HG02852 (cell line): ENCODE data around the gene XKR3.
"Not testable (repeated sequence)": the region's sequence is repeated elsewhere in the genome, so short reads cannot be mapped to it uniquely, and the experiment has no call there.

Experiments
- ATAC-seq: cut with Tn5 transposase; IDR thresholded peaks from one replicate; pipeline ENCODE4 v1.9.1; 2021; ENCODE audit warnings: mild to moderate bottlenecking, moderate library complexity; ENCODE audit not compliant: unreplicated experiment

The XKR3 gene

GRCh38 chr22:16824716-16825687 is at the start of gene XKR3:
Gene XKR3, minus strand, starts transcription at chr22:16825411. Its CDS starts 17,338 bp downstream, at chr22:16808073.
- no peak for ATAC-seq

DNA sequence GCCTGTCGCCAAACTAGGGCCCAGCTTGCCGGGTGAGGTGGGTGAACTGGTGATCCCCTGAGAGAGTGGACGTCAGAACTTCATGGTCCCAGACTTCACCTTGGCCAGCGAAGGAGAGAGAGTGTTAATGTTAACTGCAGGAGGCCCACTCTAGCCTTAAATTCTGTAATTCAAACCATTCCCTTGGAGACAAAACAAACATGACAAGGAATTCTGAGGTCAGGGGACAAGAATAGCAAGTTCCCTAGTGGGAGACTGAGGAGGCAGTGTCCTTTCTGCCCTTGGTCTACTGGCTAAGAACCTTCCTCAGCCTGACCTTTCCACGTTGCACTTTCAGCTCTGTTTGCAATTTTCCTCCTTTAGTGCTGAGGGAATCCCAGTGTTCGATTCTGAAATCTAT is 44.4 kb upstream of the XKR3 start:
- not testable (repeated sequence) for ATAC-seq

GRCh38 chr22:16866167-16866566 is 41.0 kb upstream of the XKR3 start:
- no peak for ATAC-seq

GRCh38 chr22:16856851-16857250 is 31.6 kb upstream of the XKR3 start:
- not testable (repeated sequence) for ATAC-seq

DNA sequence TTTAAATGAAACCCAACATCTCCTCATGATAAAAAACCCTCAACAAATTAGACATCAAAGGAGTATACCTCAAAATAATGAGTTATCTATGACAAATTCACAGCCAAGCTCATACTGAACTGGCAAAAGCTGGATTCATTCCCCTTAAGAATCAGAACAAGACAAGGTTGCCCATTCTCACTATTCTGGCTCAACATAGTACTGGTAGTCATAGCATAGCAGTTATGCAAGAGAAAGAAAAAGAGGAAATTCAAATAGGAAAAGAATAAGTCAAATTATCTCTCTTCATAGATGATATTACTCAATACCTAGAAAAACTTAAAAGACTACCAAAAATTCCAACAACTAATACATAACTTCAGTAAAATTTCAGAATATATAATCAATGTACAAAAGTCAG is 29.4 kb upstream of the XKR3 start:
- no peak for ATAC-seq

DNA sequence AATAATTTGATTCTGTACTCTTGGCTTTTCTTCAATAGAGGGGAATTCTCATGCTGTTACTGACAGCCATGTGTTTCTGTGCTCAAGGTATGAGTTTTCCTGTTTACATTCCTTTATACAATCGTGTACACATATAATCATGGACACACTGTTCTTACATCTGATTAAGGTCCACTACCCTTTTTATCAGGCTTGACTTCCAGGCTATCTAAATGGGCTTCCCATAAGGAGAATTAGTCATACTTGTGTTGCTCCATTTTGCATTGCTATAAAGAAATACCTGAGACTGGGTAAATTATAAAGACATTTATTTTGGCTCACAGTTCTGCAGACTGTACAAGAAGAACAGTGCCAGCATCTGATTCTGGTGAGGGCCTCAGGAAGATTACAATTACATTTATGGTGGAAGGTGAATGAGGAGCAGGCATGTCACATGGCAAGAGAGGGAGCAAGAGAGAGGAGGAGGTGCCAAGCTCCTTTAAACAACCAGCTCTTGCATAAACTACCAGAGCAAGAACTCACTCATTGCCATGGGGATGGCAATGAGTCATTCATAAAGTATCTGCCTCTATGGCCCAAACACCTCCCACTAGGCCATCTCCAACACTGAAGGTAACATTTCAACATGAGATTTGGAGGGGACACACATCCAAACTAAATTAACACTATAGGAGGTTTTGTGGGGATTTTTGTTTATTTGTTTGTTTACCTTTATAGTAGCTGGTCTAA is 26.2 kb upstream of the XKR3 start:
- not testable (repeated sequence) for ATAC-seq

GRCh38 chr22:16847271-16847670 is 22.1 kb upstream of the XKR3 start:
- ATAC-seq: no peak

DNA sequence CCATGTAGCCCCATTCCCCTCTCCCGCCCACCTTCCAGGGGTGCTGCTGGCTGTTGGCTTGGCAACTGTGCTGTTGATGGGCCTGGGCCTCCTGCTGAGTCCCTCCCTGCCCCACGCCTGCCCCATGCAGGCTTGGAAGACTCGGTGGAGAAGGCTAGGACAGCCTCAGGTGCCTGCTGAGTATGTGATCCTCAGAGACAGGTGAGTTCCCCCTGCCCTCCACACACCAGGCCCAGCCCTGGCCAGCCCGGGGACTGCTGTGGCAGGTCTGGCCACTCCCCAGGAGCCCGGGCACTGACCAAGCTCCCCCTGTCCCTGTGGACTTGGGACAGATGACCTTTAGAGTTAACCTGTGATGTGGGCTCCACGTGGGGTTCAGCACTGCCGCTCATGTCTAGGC is 20.7 kb upstream of the XKR3 start:
- no peak for ATAC-seq

DNA sequence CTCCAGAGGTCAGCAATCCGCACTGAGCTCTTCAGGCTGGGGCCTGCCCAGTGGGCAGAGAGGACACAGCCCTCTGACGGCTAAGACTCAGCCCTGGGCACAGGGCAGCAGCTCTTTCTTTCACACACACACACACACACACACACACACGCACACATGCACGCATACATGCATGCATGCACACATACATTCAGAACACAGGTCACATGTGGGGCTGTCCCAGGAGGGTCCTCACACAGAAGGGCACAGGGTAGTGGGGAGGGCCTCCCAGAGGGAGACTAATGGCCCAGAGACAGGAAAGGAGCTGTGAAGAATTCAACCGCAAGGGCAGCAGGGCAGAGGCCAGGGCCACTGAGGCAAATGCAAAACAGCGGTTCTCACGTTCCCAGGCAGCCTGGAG is 20.3 kb upstream of the XKR3 start:
- no peak for ATAC-seq

DNA sequence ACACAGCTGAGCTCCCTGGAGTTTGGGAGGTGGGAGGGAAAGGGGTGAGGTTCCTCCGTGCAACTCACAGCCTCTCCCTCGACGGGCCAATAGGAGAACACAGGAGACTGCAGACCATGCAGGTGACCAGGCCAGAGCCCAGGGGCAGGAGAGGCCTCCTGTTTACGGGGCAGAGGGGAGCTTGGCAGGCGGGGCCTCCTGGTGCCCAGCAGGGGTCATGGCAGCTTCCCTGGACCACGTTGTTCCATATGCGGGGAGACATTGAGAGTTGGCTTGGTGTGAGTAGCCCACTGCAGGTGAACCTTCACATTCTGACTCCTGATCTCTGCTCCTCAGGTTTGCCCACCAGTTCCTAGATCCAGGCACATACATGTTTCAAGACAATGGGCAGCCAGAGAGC is 19.3 kb upstream of the XKR3 start:
- ATAC-seq: no peak

GRCh38 chr22:16838073-16838472 is 12.9 kb upstream of the XKR3 start:
- no peak for ATAC-seq

GRCh38 chr22:16834971-16835370 is 9.8 kb upstream of the XKR3 start:
- ATAC-seq: no peak

DNA sequence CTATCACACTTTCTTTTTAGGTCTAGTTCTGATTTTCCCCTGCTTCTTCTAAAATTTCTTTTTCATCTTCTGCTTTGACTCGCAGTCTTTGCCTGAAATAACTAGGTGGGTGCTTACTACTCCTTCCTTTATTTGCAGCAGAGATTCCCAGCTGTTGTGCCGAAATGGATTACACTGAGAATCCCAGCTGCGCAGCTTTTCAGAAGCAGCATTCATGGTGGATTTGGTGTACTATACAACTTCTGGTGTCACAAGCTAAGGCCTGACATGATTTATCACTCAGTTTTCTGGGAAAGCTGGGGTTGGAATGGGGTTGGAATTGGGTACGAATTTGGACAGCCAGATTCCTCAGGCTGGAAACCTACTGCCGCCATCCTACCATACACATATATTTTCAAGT is 6.0 kb upstream of the XKR3 start:
- ATAC-seq: no peak

GRCh38 chr22:16829985-16830384 is 4.8 kb upstream of the XKR3 start:
- no peak for ATAC-seq

- no peak for ATAC-seq
Observed at GRCh38 chr22:16828876-16829275, 3.7 kb upstream of the XKR3 start.

GRCh38 chr22:16827506-16827905 is 2.3 kb upstream of the XKR3 start:
- ATAC-seq: no peak

GRCh38 chr22:16819249-16819648 is 6.0 kb downstream of the XKR3 start:
- ATAC-seq: no peak

DNA sequence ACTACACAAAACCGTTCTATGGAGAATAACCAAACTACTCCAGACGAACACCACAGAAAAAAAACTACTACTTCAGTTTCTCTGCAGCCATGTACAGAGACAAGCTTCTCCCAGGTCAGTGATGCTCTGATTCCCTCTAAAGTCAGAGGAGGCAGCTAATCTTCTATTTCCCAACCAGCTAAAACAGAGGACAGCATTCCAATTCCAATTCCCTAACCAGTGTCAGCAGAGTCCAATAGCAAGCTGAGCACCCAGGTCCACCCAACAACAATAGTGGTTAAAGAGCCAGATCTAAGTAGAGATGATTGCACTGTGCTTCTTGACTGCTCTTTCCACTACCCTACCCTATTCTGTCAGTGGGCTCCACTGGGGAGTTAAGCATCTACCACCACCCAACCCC is 6.7 kb downstream of the XKR3 start:
- ATAC-seq: no peak

GRCh38 chr22:16815073-16815472 is 10.1 kb downstream of the XKR3 start:
- no peak for ATAC-seq

- ATAC-seq: no peak
Observed at GRCh38 chr22:16810188-16810802, 14.9 kb downstream of the XKR3 start.

- ATAC-seq: no peak
Observed at GRCh38 chr22:16808744-16809143, 16.5 kb downstream of the XKR3 start.

DNA sequence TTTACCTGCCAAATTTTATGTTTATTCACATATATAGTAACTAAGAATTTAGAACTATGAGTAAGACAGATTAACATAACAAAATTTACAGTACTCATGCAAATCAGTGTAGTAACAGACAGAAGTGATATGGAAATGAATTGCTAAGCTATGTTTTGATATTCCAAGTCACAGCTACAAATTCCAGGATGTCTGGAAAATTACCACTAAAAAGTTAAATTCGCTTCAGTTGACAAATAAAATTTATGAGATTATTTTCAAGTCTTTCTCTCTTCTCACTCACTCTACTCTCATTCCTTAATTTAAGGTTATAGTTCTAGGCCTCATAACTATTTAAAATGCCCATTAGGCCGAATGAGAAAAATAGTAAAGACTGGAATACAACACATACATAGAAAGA is 18.1 kb downstream of the XKR3 start:
- no peak for ATAC-seq
